ENCODE data around the gene MBD5. TPM values are rescaled to one million over a fixed set of nuclear protein-coding genes. Genes with fewer than 3 reads are reported as not detected.

The MBD5 gene
- total and polyA plus RNA-seq, 2 donors (not counting 1 experiment from before 2014, with no cell fraction given) = 10.9 to 69.7 TPM

DNA sequence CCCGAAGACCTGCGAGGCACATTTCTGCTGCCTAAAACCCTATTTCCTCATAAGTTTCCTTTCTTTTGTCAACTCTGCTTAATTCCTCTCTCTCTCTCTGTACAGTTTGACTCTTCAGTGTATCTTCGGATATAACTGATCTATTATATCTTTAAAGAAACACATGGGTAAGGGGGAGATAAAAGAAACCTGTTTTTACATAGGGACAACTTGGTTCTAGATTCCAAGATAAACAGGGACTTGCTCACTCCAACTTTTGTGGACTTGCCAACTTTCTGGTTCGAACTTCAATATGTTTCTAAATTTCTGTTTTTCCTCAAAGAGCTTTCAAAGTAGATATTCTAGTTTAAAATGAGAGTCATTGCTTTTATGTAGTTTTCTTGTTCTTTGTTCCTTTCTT is 441.0 kb downstream of the MBD5 start:
- intact Hi-C loops (cut with micrococcal nuclease) = no loop called here
- Histone ChIP-seq H3K4me1 (ENCODE audit: control insufficient read depth in 2 of 2, insufficient read depth in 2 of 2, low read length in 2 of 2) (no peaks in the 10 kb centered on the region), H3K4me3 (ENCODE audit: control extremely low read depth in 1 of 5, extremely low read depth in 1 of 5, insufficient read depth in 1 of 5, low read depth in 2 of 5, low read length in 4 of 5) (no peak overlapping the region), H3K79me2 (ENCODE audit: control insufficient read depth, insufficient read depth, low read length) (no peaks in the 10 kb centered on the region), H3K27ac (ENCODE audit: low read length in 2 of 2) (no peak overlapping the region), H3K36me3 (replicated peaks in 1 of 2; ENCODE audit: control extremely low read depth in 1 of 2, control insufficient read depth in 1 of 2, extremely low read depth in 1 of 2, insufficient read depth in 2 of 2, low read length in 1 of 2) (peaks cover 0 to 3% of the 10 kb centered on the region in 2 experiments), H2AFZ (ENCODE audit: insufficient read depth, low read depth, low read length, poor library complexity, severe bottlenecking) (no peak overlapping the region), H3K9me3 (ENCODE audit: control extremely low read depth in 1 of 3, control insufficient read depth in 2 of 3, insufficient read depth in 1 of 3, low read length in 2 of 3) (no peaks in the 10 kb centered on the region), H3K27me3 (replicated peaks in 1 of 4; ENCODE audit: control extremely low read depth in 1 of 4, control insufficient read depth in 3 of 4, insufficient read depth in 4 of 4, low read length in 3 of 4) (no peaks in the 10 kb centered on the region), H3K9ac (ENCODE audit: low read length) (no peak overlapping the region), H4K20me1 (ENCODE audit: control insufficient read depth, insufficient read depth, low read length, poor library complexity, severe bottlenecking) (no peaks in the 10 kb centered on the region), H3K4me2 (replicated peaks; ENCODE audit: low read depth, low read length, poor library complexity, severe bottlenecking) (no peak overlapping the region)
- no peaks in the 10 kb centered on the region for H3K27me3 Mint-ChIP-seq
- no peak overlapping the region for H3K4me3 Mint-ChIP-seq
- H3K27ac Mint-ChIP-seq = no peak overlapping the region
- H3K4me1 Mint-ChIP-seq = no peaks in the 10 kb centered on the region
- POLR2A ChIA-PET = no interaction called here
- ATAC-seq (ENCODE audit: low read depth) (no peak), DNase-seq (no peak)
- no peak for TF ChIP-seq EZH2 (IDR thresholded peaks at IDR 0.05; ENCODE audit: borderline replicate concordance, insufficient read depth, low read depth, low read length, poor library complexity, severe bottlenecking)
- no peak for TF ChIP-seq CTCF (IDR thresholded peaks at IDR 0.05)
- H3K9me3 Mint-ChIP-seq (ENCODE audit: insufficient read depth) = no peaks in the 10 kb centered on the region
- WGBS (ENCODE audit: insufficient coverage) = no CpG with 5 or more reads among the region's 4 CpGs
- CTCF ChIA-PET = no interaction called here

DNA sequence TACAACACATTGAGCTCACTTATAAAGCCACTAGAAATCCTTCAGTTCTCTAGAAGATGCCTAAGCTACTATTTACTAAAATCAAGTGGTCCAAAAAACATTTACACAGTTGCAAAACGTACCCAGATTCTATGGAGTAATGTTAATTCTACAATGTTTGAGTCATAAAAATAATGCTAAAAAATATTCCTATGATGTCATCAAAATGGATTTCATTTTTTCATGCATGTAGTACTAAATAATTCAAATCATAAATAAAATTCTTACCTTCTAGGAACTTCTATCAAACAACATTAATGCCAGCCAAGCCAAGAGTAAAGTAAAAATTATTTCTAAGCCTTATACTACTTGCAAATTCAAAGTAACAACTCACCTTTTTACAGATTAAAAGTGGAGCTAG is 454.7 kb downstream of the MBD5 start:
- H3K4me1 Mint-ChIP-seq = no peaks in the 10 kb centered on the region
- ATAC-seq (ENCODE audit: low read depth) = no peak
- Histone ChIP-seq H3K4me3 (ENCODE audit: control extremely low read depth in 1 of 5, extremely low read depth in 1 of 5, insufficient read depth in 1 of 5, low read depth in 2 of 5, low read length in 4 of 5) (no peak overlapping the region), H2AFZ (ENCODE audit: insufficient read depth, low read depth, low read length, poor library complexity, severe bottlenecking) (no peak overlapping the region), H4K20me1 (ENCODE audit: control insufficient read depth, insufficient read depth, low read length, poor library complexity, severe bottlenecking) (no peaks in the 10 kb centered on the region), H3K79me2 (ENCODE audit: control insufficient read depth, insufficient read depth, low read length) (no peaks in the 10 kb centered on the region), H3K9me3 (ENCODE audit: control extremely low read depth in 1 of 3, control insufficient read depth in 2 of 3, insufficient read depth in 1 of 3, low read length in 2 of 3) (no peaks in the 10 kb centered on the region), H3K27me3 (replicated peaks in 1 of 4; ENCODE audit: control extremely low read depth in 1 of 4, control insufficient read depth in 3 of 4, insufficient read depth in 4 of 4, low read length in 3 of 4) (no peaks in the 10 kb centered on the region), H3K36me3 (replicated peaks in 1 of 2; ENCODE audit: control extremely low read depth in 1 of 2, control insufficient read depth in 1 of 2, extremely low read depth in 1 of 2, insufficient read depth in 2 of 2, low read length in 1 of 2) (no peaks in the 10 kb centered on the region), H3K27ac (ENCODE audit: low read length in 2 of 2) (no peak overlapping the region), H3K4me2 (replicated peaks; ENCODE audit: low read depth, low read length, poor library complexity, severe bottlenecking) (no peak overlapping the region), H3K9ac (ENCODE audit: low read length) (no peak overlapping the region), H3K4me1 (ENCODE audit: control insufficient read depth in 2 of 2, insufficient read depth in 2 of 2, low read length in 2 of 2) (no peaks in the 10 kb centered on the region)
- H3K9me3 Mint-ChIP-seq (ENCODE audit: insufficient read depth) = no peaks in the 10 kb centered on the region
- DNase-seq = no peak
- ChIA-PET CTCF (interaction anchor here (0.6 kb wide), 1 partner anchor 1525 kb away, joined by 3 read pairs; no protein-coding TSS in a partner anchor), POLR2A (interaction anchor here (0.6 kb wide), 1 partner anchor 188 kb away, joined by 4 read pairs; no protein-coding TSS in a partner anchor)
- H3K4me3 Mint-ChIP-seq = no peak overlapping the region
- no peak overlapping the region for H3K27ac Mint-ChIP-seq
- WGBS (ENCODE audit: insufficient coverage) = no CpG with 5 or more reads among the region's 1 CpG
- intact Hi-C loops (cut with micrococcal nuclease) = no loop called here
- H3K27me3 Mint-ChIP-seq = no peaks in the 10 kb centered on the region
- TF ChIP-seq CTCF (IDR thresholded peaks at IDR 0.05) = no peak
- TF ChIP-seq EZH2 (IDR thresholded peaks at IDR 0.05; ENCODE audit: borderline replicate concordance, insufficient read depth, low read depth, low read length, poor library complexity, severe bottlenecking) = no peak
